GM15510 (cell line): ENCODE results near the gene MMP24.

Source experiments
- POLR2A ChIP-seq: IDR thresholded peaks from 3 replicates; pipeline ENCODE4 v1.6.1; 2011; ENCODE audit warnings: borderline replicate concordance; ENCODE audit not compliant: insufficient read length; ENCODE audit errors: extremely low read depth

Gene MMP24

GRCh38 chr20:35226126-35226883 lies at the start of gene MMP24:
Gene MMP24 (plus strand): TSS chr20:35226690. CDS start chr20:35226739, 49 bp downstream.
- TF ChIP-seq POLR2A = no peak

DNA sequence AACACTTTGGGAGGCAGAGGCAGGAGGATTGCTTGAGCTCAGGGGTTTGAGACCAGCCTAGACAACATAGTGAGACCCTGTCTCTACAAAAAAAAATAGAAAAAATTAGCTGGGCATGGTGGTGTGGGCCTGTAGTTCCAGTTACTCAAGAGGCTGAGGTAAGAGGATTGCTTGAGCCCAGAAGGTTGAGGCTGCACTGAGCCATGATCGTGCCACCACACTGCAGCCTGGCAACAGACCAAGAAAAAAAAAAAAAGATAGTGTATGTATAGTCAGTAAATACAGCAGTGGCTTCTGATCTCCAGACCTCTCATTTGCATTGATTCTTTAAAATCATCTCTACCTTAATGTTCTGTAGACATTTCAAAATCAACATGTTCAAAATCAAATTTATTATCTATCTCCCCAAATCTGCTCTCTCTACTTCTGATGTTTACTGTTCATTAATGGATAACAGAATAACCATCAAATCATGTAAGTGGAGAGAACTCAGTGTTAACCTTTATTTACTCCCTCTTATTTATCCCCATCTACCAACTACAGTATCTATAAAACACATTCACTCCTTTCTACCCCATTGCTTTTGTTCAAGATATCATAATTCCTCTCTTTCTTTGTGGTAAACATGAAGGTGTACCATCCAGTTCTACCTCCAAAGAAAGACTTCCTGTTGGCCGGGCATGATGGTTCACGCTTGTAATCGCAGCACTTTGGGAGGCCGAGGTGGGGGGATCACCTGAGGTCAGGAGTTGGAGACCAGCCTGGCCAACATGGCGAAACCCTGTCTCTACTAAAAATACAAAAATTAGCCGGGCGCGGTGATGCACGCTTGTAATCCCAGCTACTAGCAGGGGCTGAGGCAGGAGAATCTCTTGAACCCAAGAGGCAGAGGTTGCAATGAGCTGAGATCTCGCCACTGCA lies 46.9 kb upstream of the MMP24 start:
- no peak for TF ChIP-seq POLR2A

GRCh38 chr20:35180266-35180665 lies 46.2 kb upstream of the MMP24 start:
- no peak for TF ChIP-seq POLR2A

DNA sequence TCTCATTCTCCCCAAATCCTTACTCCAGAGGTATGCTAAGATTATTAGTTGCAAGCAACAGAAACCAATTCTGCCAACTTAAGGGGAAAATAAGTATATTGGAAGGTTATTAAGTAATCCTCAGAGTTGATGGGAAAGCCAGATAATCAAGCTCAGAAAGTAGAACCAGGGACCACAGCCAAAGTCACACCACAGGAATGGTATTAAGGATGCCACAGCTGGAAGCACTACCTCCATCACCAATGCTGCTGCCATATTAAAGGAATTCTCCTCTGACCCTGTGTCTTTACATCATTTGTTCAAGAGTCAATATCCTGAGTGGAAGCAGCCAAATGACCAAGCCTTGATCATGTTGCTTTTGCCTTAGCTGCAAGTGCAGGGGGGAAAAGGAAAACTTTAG lies 44.8 kb upstream of the MMP24 start:
- no peak for TF ChIP-seq POLR2A

DNA sequence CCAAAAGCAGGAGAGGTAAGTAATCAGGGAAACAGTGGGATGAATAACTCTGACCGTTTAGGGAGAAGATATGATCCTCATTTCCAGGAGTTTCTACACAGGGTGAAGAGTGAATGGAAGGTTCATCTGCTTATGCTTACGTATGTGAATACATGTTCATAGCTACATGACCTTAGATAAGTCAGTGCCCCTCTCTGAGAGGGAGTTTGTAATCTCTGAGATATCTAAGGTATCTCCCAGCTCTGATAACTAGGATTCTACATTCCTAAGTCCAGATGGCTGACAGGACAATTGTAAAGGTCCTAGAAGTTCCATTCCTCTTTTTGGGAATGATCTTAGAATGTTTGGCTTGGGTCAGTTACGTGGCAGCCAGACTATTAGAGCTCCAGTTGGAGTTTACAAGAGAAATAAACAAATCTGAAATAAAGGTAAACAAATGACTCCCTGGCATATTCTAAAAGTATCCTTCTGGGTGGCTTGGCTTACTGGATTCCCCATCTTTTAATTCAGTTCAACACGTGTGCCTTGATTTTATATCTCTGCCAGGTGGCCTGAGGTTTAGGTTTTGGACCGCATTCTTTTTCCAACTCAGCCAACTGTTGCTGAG lies 38.8 kb upstream of the MMP24 start:
- no peak for TF ChIP-seq POLR2A

GRCh38 chr20:35190556-35190955 lies 35.9 kb upstream of the MMP24 start:
- no peak for TF ChIP-seq POLR2A

- TF ChIP-seq POLR2A = no peak
These were observed 34.9 kb upstream of the MMP24 start for GRCh38 chr20:35191419-35192117.

- TF ChIP-seq POLR2A = no peak
These were observed 34.2 kb upstream of the MMP24 start for GRCh38 chr20:35192118-35192872.

- TF ChIP-seq POLR2A = no peak
These were observed 30.2 kb upstream of the MMP24 start for GRCh38 chr20:35196313-35196712.

GRCh38 chr20:35199740-35200139 lies 26.8 kb upstream of the MMP24 start:
- TF ChIP-seq POLR2A = no peak

DNA sequence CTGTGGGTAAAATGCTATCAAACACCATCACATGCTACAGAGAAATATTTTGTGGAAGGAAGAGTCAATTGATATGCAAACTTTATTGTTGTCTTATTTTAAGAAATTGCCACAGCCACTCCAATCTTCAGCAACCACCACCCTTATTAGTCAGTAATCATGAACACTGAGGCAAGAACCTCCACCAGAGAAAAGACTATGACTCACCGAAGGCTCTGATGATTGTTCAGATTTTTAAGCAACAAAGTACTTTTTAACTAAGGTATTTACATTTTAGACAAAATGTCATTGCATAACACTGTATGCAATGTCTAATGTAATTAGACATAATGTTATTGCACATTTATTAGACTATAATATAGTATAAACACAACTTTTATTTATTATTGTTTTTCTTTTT lies 26.2 kb upstream of the MMP24 start:
- no peak for TF ChIP-seq POLR2A

- no peak for TF ChIP-seq POLR2A
These were observed 19.7 kb upstream of the MMP24 start for GRCh38 chr20:35206802-35207201.

DNA sequence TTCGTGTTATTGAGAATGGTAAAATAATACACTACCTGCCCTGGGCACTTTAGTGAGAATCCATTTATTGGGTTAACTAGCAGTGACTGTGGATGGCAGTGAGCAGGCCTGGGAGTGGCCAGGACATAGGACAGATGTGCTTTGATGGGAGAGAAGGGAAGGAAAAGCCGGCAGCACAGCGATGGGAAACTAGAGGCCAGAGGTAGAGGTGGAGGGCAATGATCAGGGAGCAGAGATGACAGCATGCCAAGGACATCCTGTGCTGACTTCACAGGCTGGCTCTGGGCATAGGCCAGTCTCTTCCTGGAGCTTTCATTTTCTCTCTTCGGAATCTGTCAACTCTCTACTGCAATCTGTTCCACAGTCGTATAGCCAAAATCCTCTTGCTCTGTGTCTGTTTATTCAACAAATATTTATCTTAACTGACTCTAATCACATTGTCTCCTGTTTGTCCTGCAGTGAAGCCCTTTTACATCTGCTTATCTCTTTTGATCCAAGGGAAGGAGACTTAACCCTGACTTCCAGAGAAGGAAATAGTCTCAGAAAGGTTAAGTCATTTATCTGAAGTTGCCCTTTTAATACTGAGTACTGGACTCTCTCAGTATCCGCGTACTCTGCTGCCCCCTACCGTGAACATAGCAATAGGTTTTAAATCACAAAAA lies 18.4 kb upstream of the MMP24 start:
- no peak for TF ChIP-seq POLR2A

DNA sequence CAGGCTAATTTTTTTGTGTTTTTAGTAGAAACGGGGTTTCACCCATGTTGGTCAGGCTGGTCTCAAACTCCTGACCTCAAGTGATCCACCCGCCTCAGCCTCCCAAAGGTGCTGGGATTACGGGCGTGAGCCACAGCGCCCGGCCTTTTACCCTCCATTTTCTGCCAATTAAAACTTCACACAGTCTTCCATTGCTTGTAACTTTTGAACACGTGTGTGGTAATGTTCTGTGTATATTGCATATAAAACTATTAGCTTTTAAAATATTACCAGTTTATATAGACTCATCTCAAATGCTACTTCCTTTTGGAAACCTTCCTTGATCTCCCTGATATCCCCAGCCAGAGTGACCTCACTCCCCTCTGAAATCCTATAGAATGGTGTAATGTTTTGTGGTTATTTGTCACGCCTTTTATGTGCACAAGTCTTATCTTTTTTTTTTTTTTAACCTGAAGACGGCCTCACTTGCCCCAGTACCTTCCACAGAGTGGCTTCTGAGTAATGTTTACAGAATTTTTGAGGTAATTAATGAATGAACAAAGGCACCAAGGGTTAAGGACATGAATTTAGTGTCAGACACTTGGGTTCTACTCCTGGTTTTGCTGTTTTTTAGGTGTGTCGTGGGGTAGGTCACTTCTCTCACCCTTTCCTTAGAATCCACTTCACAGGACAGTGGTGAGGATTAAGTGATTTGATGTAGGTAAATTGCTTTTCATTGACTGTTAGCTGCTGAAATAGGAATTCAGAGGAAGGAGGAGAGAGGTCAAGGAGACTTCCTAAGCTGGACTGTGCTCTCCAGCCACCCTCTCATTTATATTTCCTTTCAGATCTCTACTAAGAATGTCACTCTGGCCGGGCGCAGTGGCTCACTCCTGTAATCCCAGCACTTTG lies 11.2 kb upstream of the MMP24 start:
- TF ChIP-seq POLR2A = no peak
